ENCODE measurements around the gene KCNN3. TPM values are rescaled to one million over a fixed set of nuclear protein-coding genes. Genes with fewer than 3 reads are reported as not detected.

The KCNN3 gene
- total RNA-seq, 1 experiment from 2014 or later: not detected

GRCh38 chr1:154759196-154759595 lies 110.9 kb downstream of the KCNN3 start:
- no TSS peak for BruUV-seq (replicated peaks)
- H3K4me1 Mint-ChIP-seq (ENCODE audit: low read depth, unreplicated experiment): no peaks in the 10 kb centered on the region
- intact Hi-C loops (cut with micrococcal nuclease; ENCODE audit: unreplicated experiment): no loop called here
- H3K27me3 Mint-ChIP-seq (ENCODE audit: unreplicated experiment): peaks cover 88% of the 10 kb centered on the region
- TF ChIP-seq CTCF (IDR thresholded peaks at IDR 0.05; ENCODE audit: unreplicated experiment): no peak
- no peak for DNase-seq
- no peaks in the 10 kb centered on the region for H3K36me3 Mint-ChIP-seq (ENCODE audit: insufficient read depth, unreplicated experiment)
- no peak overlapping the region for H3K4me3 Mint-ChIP-seq (ENCODE audit: low read depth, unreplicated experiment)
- CTCF ChIA-PET: no interaction called here
- no peaks in the 10 kb centered on the region for H3K9me3 Mint-ChIP-seq (ENCODE audit: low read depth, unreplicated experiment)
- H3K27ac Mint-ChIP-seq (ENCODE audit: unreplicated experiment): no peak overlapping the region

GRCh38 chr1:154758346-154758745 lies 111.7 kb downstream of the KCNN3 start:
- intact Hi-C loops (cut with micrococcal nuclease; ENCODE audit: unreplicated experiment): no loop called here
- Mint-ChIP-seq H3K27ac (ENCODE audit: unreplicated experiment) (no peak overlapping the region), H3K9me3 (ENCODE audit: low read depth, unreplicated experiment) (no peaks in the 10 kb centered on the region), H3K4me1 (ENCODE audit: low read depth, unreplicated experiment) (no peaks in the 10 kb centered on the region), H3K36me3 (ENCODE audit: insufficient read depth, unreplicated experiment) (no peaks in the 10 kb centered on the region), H3K27me3 (ENCODE audit: unreplicated experiment) (peaks cover 88% of the 10 kb centered on the region), H3K4me3 (ENCODE audit: low read depth, unreplicated experiment) (no peak overlapping the region)
- DNase-seq: no peak
- TF ChIP-seq CTCF (IDR thresholded peaks at IDR 0.05; ENCODE audit: unreplicated experiment): no peak
- CTCF ChIA-PET: no interaction called here
- BruUV-seq (replicated peaks): no TSS peak

- BruUV-seq (replicated peaks): no TSS peak
- no peak overlapping the region for H3K27ac Mint-ChIP-seq (ENCODE audit: unreplicated experiment)
These were observed 113.1 kb downstream of the KCNN3 start for GRCh38 chr1:154756793-154757548.

More at GRCh38 chr1:154756793-154757548, 113.1 kb downstream of the KCNN3 start:
- H3K4me3 Mint-ChIP-seq (ENCODE audit: low read depth, unreplicated experiment): no peak overlapping the region
- DNase-seq: no peak
- intact Hi-C loops (cut with micrococcal nuclease; ENCODE audit: unreplicated experiment): no loop called here
- CTCF ChIA-PET: interaction anchor here (0.6 kb wide), 1 partner anchor 27 kb away, joined by 3 read pairs; no protein-coding TSS in a partner anchor
- H3K9me3 Mint-ChIP-seq (ENCODE audit: low read depth, unreplicated experiment): no peaks in the 10 kb centered on the region
- H3K4me1 Mint-ChIP-seq (ENCODE audit: low read depth, unreplicated experiment): no peaks in the 10 kb centered on the region
- H3K27me3 Mint-ChIP-seq (ENCODE audit: unreplicated experiment): peaks cover 85% of the 10 kb centered on the region
- H3K36me3 Mint-ChIP-seq (ENCODE audit: insufficient read depth, unreplicated experiment): no peaks in the 10 kb centered on the region
- TF ChIP-seq CTCF (IDR thresholded peaks at IDR 0.05; ENCODE audit: unreplicated experiment): no peak
